OCI-LY3 (cell line): Measurements from ENCODE around the gene DNASE1L2.

Source experiments
- EZH2phosphoT487 ChIP-seq: fragments of 200-600 bp; shearing (Covaris generic); IDR thresholded peaks from 2 replicates; pipeline ENCODE4 v1.6.1; 2018; ENCODE audit warnings: antibody characterized with exemption, mixed run types, low read depth
- TF ChIP-seq, protein P1 (sequence below): fragments of 200-600, 300-600 bp; sonication (generic); IDR thresholded peaks from 2 replicates; pipeline ENCODE4 v1.5.1; 2014; ENCODE audit warnings: antibody characterized with exemption, low read length, low read depth

DNA sequence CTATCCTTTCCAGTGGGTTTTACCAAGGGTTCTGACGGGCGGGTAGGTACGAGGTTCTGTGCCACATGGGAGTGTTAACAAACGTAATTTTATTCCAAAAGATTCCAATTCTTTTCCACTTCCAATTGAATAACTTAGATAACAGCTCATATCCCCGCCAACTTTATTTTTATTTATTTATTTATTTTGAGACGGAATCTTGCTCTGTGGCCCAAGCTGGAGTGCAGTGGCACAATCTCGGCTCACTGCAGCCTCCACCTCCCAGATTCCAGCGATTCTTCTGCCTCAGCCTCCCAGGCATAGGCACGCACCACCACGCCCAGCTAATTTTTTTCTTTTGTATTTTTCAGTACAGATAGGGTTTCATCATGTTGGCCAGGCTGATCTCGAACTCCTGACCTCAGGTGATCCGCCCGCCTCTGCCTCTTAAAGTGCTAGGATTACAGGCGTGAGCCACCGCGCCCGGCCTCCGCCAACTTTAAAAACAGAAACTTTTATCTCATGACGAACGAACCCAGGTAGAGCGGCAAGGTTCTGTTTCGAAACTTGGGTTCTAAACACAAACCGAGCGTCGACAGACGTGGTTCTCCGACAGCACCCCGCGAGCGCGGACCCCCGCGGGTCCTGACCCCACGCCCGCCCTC is 14.5 kb downstream of the DNASE1L2 start:
- TF ChIP-seq, protein P1, sequence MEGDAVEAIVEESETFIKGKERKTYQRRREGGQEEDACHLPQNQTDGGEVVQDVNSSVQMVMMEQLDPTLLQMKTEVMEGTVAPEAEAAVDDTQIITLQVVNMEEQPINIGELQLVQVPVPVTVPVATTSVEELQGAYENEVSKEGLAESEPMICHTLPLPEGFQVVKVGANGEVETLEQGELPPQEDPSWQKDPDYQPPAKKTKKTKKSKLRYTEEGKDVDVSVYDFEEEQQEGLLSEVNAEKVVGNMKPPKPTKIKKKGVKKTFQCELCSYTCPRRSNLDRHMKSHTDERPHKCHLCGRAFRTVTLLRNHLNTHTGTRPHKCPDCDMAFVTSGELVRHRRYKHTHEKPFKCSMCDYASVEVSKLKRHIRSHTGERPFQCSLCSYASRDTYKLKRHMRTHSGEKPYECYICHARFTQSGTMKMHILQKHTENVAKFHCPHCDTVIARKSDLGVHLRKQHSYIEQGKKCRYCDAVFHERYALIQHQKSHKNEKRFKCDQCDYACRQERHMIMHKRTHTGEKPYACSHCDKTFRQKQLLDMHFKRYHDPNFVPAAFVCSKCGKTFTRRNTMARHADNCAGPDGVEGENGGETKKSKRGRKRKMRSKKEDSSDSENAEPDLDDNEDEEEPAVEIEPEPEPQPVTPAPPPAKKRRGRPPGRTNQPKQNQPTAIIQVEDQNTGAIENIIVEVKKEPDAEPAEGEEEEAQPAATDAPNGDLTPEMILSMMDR = no peak
- no peak for TF ChIP-seq EZH2phosphoT487
